ENCODE results near the gene LPO. TPM values are rescaled to one million over a fixed set of nuclear protein-coding genes. Genes with fewer than 3 reads are reported as not detected.

Gene LPO
- total RNA-seq, 2 donors from 2014 or later: not detected

DNA sequence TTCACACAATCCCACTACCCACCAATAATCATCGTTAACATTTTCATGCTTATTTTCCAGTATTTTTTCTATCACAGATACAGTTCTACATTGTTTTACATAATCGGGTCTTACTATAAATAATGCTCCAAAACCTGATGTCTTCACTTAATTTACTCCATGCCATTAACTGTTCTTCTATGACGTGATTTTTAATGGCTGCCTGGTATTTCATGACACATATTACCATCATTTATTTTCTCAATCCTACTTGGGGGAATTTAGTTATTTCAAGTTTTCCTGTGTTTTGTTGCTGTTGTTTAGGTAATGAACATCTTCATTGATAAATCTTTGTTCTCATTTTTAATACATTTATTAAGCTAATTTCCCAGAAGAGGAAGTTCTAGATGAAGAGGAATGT lies 14.7 kb downstream of the LPO start:
- no peak for TF ChIP-seq CTCF (IDR thresholded peaks at IDR 0.05)
- Histone ChIP-seq H3K36me3 (no peaks in the 10 kb centered on the region), H3K4me1 (ENCODE audit: control insufficient read depth in 1 of 2, low read depth in 2 of 2) (peaks cover 3 to 12% of the 10 kb centered on the region in 2 donors), H3K27ac (no peak overlapping the region), H3K4me3 (no peak overlapping the region), H3K9me3 (no peaks in the 10 kb centered on the region), H3K27me3 (replicated peaks; ENCODE audit: insufficient read depth) (no peaks in the 10 kb centered on the region)
- no peak for DNase-seq (ENCODE audit: low spot score)
- no peak for ATAC-seq (ENCODE audit: insufficient number of reproducible peaks, low FRiP score, low read depth)

DNA sequence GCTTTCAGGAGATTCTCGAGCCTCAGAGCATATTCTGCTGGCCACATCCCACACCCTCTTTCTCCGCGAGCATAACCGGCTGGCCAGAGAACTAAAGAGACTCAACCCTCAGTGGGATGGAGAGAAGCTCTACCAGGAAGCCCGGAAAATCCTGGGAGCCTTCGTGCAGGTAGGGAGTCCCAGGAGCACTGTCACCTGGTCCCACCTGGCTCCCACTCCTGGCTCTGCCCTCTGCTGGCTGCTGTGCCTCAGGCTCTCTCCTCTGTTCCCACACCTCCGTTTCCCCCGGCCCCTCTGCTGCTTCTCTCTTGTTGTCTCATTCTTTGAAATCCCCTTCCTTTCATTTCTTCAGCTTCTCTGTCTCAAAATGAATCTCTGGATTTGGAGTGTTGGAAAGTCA lies 16.4 kb downstream of the LPO start:
- no peaks in the 10 kb centered on the region for H3K36me3 ChIP-seq
- no peak overlapping the region for H3K4me3 ChIP-seq
- H3K4me1 ChIP-seq (ENCODE audit: control insufficient read depth in 1 of 2, low read depth in 2 of 2): peaks cover 0 to 3% of the 10 kb centered on the region in 2 donors
- no peak for TF ChIP-seq CTCF (IDR thresholded peaks at IDR 0.05)
- H3K9me3 ChIP-seq: no peaks in the 10 kb centered on the region
- H3K27ac ChIP-seq: no peak overlapping the region
- ATAC-seq (ENCODE audit: insufficient number of reproducible peaks, low FRiP score, low read depth) (no peak), DNase-seq (ENCODE audit: low spot score) (no peak)
- no peaks in the 10 kb centered on the region for H3K27me3 ChIP-seq (replicated peaks; ENCODE audit: insufficient read depth)

DNA sequence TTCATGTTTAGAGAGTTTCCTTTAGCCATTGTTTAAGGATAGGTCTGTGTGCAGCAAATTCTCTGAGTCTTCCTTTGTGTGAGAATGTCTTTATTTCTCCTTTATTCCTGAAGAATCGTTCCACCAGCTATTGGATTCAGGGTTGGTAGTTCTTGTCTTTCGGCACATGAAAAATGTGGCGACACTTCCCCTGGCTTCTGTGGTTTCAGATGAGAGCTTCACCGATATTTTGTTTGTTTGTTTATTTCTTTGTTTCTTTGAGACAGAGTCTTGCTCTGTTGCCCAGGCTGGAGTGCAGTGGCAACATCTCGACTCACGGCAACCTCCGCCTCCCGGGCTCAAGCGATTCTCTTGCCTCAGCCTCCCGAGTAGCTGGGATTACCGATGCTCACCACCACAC lies 23.8 kb downstream of the LPO start:
- DNase-seq (ENCODE audit: low spot score): no peak
- ATAC-seq (ENCODE audit: insufficient number of reproducible peaks, low FRiP score, low read depth): no peak
- H3K27ac ChIP-seq: no peak overlapping the region
- no peaks in the 10 kb centered on the region for H3K9me3 ChIP-seq
- no peak overlapping the region for H3K4me3 ChIP-seq
- no peak for TF ChIP-seq CTCF (IDR thresholded peaks at IDR 0.05)
- H3K4me1 ChIP-seq (ENCODE audit: control insufficient read depth in 1 of 2, low read depth in 2 of 2): no peaks in the 10 kb centered on the region
- H3K27me3 ChIP-seq (replicated peaks; ENCODE audit: insufficient read depth): peaks cover 3% of the 10 kb centered on the region
- H3K36me3 ChIP-seq: no peaks in the 10 kb centered on the region

DNA sequence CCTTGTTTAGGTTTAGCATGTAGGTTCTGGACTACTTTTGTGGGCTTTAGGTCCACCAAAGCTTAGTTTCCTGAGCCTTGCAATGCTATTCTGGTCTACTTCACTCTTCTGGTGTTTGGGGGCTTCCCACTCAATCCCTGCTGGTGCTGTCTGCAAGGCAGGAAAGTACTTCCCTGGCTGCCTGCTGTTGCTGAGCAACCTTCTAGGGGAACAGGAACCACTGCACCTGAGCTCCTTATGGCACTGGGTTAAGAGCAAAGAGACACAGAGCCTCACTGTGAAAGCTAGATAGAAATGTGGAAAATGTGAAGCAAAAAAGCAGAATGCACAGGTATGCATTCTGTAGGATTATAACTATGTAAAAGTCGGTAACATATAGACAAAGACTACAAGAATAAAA lies 25.4 kb downstream of the LPO start:
- TF ChIP-seq CTCF (IDR thresholded peaks at IDR 0.05): no peak
- Histone ChIP-seq H3K4me1 (ENCODE audit: control insufficient read depth in 1 of 2, low read depth in 2 of 2) (no peaks in the 10 kb centered on the region), H3K4me3 (no peak overlapping the region), H3K27me3 (replicated peaks; ENCODE audit: insufficient read depth) (peaks cover 3% of the 10 kb centered on the region), H3K36me3 (no peaks in the 10 kb centered on the region), H3K27ac (no peak overlapping the region), H3K9me3 (no peaks in the 10 kb centered on the region)
- DNase-seq (ENCODE audit: low spot score) (no peak), ATAC-seq (ENCODE audit: insufficient number of reproducible peaks, low FRiP score, low read depth) (no peak)

DNA sequence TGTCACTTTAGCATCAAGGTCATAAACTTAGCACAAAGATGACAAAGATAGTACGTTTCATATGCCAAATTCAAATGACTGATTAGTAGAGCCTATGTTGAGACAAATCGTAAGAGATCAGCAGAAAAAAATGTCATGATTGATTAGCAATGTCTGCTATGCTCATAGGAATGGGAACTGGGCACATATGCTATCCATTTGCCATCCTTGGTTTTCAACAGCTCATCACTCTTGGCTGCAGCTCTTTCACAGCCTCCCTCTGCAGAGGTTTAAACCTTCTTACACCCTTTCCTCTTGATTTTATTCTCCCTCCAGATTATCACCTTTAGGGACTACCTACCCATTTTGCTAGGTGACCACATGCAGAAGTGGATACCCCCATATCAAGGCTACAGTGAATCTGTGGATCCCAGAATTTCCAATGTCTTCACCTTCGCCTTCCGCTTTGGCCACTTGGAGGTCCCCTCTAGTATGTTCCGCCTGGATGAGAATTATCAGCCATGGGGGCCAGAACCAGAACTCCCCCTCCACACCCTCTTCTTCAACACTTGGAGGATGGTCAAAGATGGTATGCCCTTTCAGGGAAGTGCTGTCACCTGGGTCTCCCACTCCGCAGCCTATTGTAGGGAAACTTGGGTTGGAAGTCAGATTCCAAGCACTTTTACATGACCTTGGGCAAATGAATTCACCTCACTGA lies 26.2 kb downstream of the LPO start:
- H3K4me3 ChIP-seq: no peak overlapping the region
- no peaks in the 10 kb centered on the region for H3K4me1 ChIP-seq (ENCODE audit: control insufficient read depth in 1 of 2, low read depth in 2 of 2)
- H3K36me3 ChIP-seq: no peaks in the 10 kb centered on the region
- H3K27ac ChIP-seq: no peak overlapping the region
- H3K9me3 ChIP-seq: no peaks in the 10 kb centered on the region
- H3K27me3 ChIP-seq (replicated peaks; ENCODE audit: insufficient read depth): peaks cover 3% of the 10 kb centered on the region
- ATAC-seq (ENCODE audit: insufficient number of reproducible peaks, low FRiP score, low read depth) (no peak), DNase-seq (ENCODE audit: low spot score) (no peak)
- TF ChIP-seq CTCF (IDR thresholded peaks at IDR 0.05): no peak
